HT1080 (cell line): ENCODE measurements around the gene VPS8. TPM values are rescaled to one million over a fixed set of nuclear protein-coding genes. Genes with fewer than 3 reads are reported as not detected.

Source experiments
- DNase-seq: peaks from one replicate; pipeline ENCODE4 v3.0.0-alpha.2; 2015; ENCODE audit warnings: low read depth
- polyA plus RNA-seq, 2 experiments: library from polyadenylated mRNA; depleted of rRNA; stranded (reverse); fragments of >200 nt; gene quantifications; 2 replicates each; pipeline ENCODE4 v1.2.3, GENCODE V29; 2015
- total RNA-seq: library from RNA; depleted of rRNA; stranded (reverse); fragments of >200 nt; shearing (Covaris generic); gene quantifications from 2 replicates; pipeline ENCODE4 v1.2.3, GENCODE V29; 2014; rRNA removed

Gene VPS8
- total RNA-seq: 23.5 and 28.1 TPM in 2 replicates
- polyA plus RNA-seq (2015; cell fraction: cytosol; rRNA removed): 15.7 and 20.3 TPM in 2 replicates
- 57.7 and 61.2 TPM in 2 replicates for polyA plus RNA-seq (2015; cell fraction: nucleus; rRNA removed)

GRCh38 chr3:184811999-184812661 is at the start of gene VPS8:
Gene VPS8, plus strand, starts transcription at chr3:184812166. Its CDS starts 12,467 bp downstream, at chr3:184824633.
- DNase-seq: peak; percentile 97

GRCh38 chr3:184764191-184764590 is 47.8 kb upstream of the VPS8 start:
- DNase-seq: no peak

GRCh38 chr3:184765047-184765729 is 46.8 kb upstream of the VPS8 start:
- peak; percentile 40 for DNase-seq

GRCh38 chr3:184765730-184766074 is 46.3 kb upstream of the VPS8 start:
- peak; percentile 42 for DNase-seq

GRCh38 chr3:184766555-184767261 is 45.3 kb upstream of the VPS8 start:
- peak; percentile 71 for DNase-seq

- DNase-seq: no peak
Measured at GRCh38 chr3:184767377-184767776, 44.6 kb upstream of the VPS8 start.

GRCh38 chr3:184769382-184770170 is 42.4 kb upstream of the VPS8 start:
- no peak for DNase-seq

- DNase-seq: no peak
Measured at GRCh38 chr3:184770541-184770940, 41.4 kb upstream of the VPS8 start.

- DNase-seq: no peak
Measured at GRCh38 chr3:184771301-184772127, 40.5 kb upstream of the VPS8 start.

GRCh38 chr3:184772667-184773272 is 39.2 kb upstream of the VPS8 start:
- no peak for DNase-seq

GRCh38 chr3:184773283-184774186 is 38.4 kb upstream of the VPS8 start:
- no peak for DNase-seq

- no peak for DNase-seq
Measured at GRCh38 chr3:184776916-184777315, 35.0 kb upstream of the VPS8 start.

GRCh38 chr3:184777566-184778356 is 34.2 kb upstream of the VPS8 start:
- DNase-seq: peak; percentile 84

GRCh38 chr3:184778426-184779332 is 33.3 kb upstream of the VPS8 start:
- no peak for DNase-seq

- peak; percentile 61 for DNase-seq
Measured at GRCh38 chr3:184780981-184781515, 30.9 kb upstream of the VPS8 start.

- no peak for DNase-seq
Measured at GRCh38 chr3:184781801-184782200, 30.2 kb upstream of the VPS8 start.

GRCh38 chr3:184783319-184783718 is 28.6 kb upstream of the VPS8 start:
- no peak for DNase-seq
